HEK293T (cell line): ENCODE data around the gene NFS1.

ENCODE experiments used
- BHLHE40 ChIP-seq: fragments of 450-650 bp; IDR thresholded peaks from 2 replicates; pipeline ENCODE4 v1.6.1; 2016; ENCODE audit warnings: mild to moderate bottlenecking, moderate library complexity, borderline replicate concordance
- FOXA1 ChIP-seq: fragments of 450-650 bp; IDR thresholded peaks from 2 replicates; pipeline ENCODE4 v1.6.1; 2016; ENCODE audit warnings: mild to moderate bottlenecking
- FOXK2 ChIP-seq: fragments of 450-650 bp; IDR thresholded peaks from 2 replicates; pipeline ENCODE4 v1.6.1; 2016; ENCODE audit warnings: mild to moderate bottlenecking
- FOXM1 ChIP-seq: fragments of 450-650 bp; IDR thresholded peaks from 2 replicates; pipeline ENCODE4 v1.6.1; 2017; ENCODE audit warnings: mild to moderate bottlenecking, borderline replicate concordance
- HDGF ChIP-seq: fragments of 450-650 bp; IDR thresholded peaks from 2 replicates; pipeline ENCODE4 v1.6.1; 2017; ENCODE audit warnings: antibody characterized with exemption, borderline replicate concordance
- L3MBTL2 ChIP-seq: fragments of 450-650 bp; conservative IDR thresholded peaks from 2 replicates; pipeline ENCODE4 v1.6.1; 2016; ENCODE audit warnings: mild to moderate bottlenecking
- PKNOX1 ChIP-seq: fragments of 450-650 bp; IDR thresholded peaks from 2 replicates; pipeline ENCODE4 v1.6.1; 2016
- SP1 ChIP-seq: fragments of 450-650 bp; IDR thresholded peaks from 2 replicates; pipeline ENCODE4 v1.6.1; 2017
- SUZ12 ChIP-seq: fragments of 450-650 bp; IDR thresholded peaks from 2 replicates; pipeline ENCODE4 v1.6.1; 2016; ENCODE audit warnings: mild to moderate bottlenecking
- TARDBP ChIP-seq: fragments of 450-650 bp; IDR thresholded peaks from 2 replicates; pipeline ENCODE4 v1.6.1; 2016

- no peak for TF ChIP-seq FOXK2
- no peak for TF ChIP-seq HDGF
- TF ChIP-seq SUZ12: no peak
- TF ChIP-seq SP1: no peak
- TF ChIP-seq L3MBTL2: no peak
- TF ChIP-seq TARDBP: no peak
- no peak for TF ChIP-seq PKNOX1
- TF ChIP-seq BHLHE40: no peak
- no peak for TF ChIP-seq FOXM1
- no peak for TF ChIP-seq FOXA1
Measured at GRCh38 chr20:35635652-35636051, 63.5 kb downstream of the NFS1 start.
